GM18499 (cell line): ENCODE measurements around the gene KLHL1.

Experiments used
- ATAC-seq: cut with Tn5 transposase; IDR thresholded peaks from one replicate; pipeline ENCODE4 v1.9.1; 2021; ENCODE audit warnings: moderate number of reproducible peaks; ENCODE audit not compliant: insufficient read depth, unreplicated experiment

The KLHL1 gene

DNA sequence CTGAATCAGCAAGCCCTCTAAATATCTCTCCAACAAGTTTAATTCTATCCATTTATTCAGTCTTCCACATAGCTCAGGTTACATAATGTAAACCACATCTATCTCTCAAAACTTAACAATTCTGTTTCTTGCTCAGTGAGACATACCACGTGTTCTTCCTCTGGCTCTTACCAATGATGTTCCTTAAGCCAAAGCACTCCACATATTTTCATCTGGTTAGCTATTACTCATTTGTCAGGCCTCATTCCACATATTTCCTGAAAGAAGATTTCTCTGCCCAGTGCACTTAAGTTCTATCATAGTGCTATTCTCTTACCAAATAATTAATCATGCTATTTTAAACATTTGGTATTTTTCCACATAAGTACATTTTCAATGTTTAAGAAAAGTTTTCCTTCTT is 403.9 kb downstream of the KLHL1 start:
- ATAC-seq, result no peak

DNA sequence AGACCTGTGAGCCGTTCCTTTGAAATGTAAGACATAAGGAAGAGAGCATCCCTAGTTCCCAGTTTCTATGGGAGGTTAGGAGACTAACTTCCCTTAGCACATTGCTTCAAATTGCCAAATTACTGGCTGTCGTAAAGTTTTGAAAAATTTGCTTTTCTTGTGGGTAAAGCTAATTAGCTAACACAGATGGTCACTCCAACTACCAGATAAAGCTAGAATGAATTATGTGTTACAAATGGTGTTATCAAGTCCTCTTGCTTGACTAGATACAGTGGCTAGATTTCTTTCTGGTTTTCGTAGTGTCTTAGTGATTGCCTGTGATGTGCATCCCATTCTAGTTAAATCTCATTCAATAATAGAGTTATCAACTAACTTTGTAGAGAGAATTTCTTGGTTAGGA is 417.3 kb downstream of the KLHL1 start:
- ATAC-seq, result no peak

DNA sequence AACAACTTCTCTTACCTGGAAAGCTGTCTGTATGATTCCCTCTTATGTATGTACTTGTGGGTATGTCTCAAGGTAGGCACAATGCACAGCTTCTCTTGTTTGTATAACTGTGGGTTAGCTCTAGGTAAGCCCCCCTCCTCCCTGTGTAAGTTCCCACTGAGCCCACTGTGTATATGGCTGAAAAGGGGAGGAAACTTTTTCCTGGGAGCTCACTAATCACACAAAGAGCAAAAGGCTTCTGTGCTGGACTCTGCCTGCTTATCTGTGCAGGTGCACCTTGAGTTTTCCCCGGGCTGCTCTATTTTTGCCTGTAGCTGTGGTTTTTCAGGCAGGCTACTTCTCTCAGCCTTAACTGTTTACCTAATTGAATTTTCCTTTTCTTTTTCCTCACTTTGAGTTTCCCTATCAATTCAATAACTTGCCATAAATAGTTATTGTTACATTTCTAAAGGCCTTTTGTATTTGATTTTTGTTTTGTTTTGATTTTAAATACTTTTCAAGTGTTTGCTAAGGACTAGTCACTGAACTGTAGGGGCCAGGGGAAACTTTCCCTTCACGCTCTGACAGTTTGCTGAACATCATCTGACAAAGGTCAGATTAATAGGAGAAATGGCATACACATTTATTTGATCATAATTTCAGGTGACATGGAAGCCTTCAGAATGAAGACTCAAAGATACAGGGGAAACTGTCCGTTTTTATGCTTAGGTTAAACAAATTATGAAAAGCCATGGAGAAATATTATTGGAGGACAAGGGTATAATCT is 424.1 kb downstream of the KLHL1 start:
- ATAC-seq, result no peak

DNA sequence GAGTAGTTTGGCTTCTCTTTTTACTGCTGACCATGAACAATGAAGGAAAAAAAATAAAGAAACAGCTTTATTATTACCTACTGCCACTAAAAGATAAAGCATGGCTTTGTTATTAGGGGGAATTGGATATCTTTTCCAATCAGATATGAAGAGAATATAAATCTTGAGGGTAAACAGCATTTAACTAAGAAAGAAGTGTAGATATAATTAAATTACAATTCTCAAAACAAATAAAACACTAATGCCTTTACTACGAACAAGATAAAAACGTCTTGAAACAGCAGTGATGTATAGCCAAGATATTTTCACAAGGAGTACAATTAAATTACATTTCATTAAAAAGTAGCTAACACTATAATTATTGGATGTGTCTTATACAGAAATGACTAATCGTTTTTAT is 426.5 kb downstream of the KLHL1 start:
- ATAC-seq, result no peak

DNA sequence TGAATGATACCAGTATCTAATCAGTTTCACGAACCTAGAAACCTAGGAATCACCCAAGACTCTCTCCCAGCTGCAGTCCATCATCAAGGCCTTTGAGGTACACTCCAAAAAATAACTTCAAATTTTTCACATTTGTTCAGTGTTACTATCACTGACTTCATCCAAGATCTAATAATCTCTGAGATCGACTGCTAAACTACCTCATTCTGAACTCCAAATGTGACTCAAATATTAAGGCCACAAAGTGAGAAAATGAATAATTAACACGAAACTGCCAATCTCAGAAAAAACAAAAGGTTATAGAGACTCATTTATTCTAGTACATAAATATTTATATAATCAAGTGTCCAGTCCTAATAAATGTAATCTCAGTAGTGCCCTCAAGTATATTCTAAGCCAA is 430.9 kb downstream of the KLHL1 start:
- no peak for ATAC-seq

DNA sequence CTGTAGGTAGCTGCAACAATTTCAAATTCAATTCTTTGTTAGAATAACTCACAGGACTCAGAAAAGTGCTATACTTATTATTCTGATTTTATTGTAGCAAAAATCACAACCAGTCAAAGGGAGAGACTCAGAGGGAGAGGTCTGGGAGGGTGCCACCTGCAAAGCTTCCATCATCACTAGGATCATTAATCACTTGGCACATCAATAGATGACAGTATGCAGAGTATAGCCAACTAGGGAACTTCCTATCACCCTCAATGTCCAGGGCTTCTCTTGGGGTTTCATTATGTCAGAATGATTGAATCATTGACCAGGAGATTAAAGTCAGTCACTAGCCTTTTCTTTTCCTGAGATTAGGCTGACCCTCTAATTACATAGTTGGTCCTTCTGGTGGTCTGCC is 432.0 kb downstream of the KLHL1 start:
- ATAC-seq, result no peak

DNA sequence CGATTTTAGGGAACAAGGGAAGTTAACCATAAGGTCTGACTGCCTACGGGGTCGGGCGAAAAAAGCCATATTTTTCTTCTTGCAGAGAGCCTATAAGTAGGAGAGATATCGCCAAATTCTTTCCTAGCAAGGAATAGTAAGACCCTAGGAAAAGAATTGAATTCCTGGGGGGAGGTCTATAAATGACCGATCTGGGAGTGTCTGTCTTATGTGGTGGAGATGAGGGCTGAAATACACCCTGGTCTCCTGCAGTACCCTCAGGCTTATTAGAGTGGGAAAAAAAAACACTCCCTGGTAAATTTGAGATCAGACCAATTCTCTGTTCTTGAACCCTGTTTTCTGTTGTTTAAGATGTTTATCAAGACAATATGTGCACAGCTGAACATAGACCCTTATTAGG is 448.1 kb downstream of the KLHL1 start:
- ATAC-seq, result no peak

DNA sequence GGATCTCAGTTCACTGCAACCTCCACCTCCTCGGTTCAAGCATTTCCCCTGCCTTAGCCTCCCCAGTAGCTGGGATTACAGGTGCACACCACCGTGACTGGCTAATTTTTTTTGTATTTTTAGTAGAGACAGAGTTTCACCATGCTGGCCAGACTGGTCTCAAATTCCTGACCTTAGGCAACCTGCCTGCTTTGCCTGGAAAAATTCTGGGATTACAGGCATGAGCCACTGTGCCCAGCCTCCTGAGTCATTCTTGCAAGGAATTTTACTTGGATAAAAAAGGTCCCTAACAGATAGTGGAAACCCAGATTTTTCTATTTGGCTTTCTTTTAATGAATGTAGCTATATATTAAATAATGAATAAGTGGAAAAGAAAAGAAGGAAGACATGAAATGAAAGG is 450.6 kb downstream of the KLHL1 start:
- no peak for ATAC-seq

DNA sequence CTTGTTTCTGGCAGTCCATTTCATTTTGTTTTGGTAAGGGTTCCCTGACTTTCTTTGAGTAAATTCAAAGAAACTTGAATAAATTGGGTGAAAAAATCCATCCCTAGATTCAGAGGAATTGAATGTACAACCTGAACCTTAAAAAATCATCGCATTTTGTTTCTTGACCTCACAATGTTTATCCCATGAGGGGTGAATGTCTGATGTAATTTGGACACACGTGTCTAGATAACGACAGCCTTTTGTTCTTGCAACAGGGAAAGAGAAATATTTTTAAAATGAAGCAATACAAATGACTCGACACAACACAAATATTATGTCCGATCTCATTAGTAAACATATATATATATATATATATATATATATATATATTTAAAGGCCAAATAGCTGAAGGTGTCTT is 453.9 kb downstream of the KLHL1 start:
- no peak for ATAC-seq
